NCI-H1930 (cell line): Measurements from ENCODE around the gene ALKAL2.

Experiments used
- DNase-seq, 2 experiments: peaks; one replicate each; lab custom pipeline; 2025; lab: John Stamatoyannopoulos, UW

ALKAL2 gene

GRCh38 chr2:290090-290722 lies 2.3 kb upstream of the ALKAL2 start:
- peak; percentile 28 to 69 for DNase-seq

- no peak for DNase-seq
These were observed 1.6 kb upstream of the ALKAL2 start for GRCh38 chr2:289362-290089.

- no peak for DNase-seq
These were observed 969 bp upstream of the ALKAL2 start for GRCh38 chr2:288758-289361.

- DNase-seq = no peak
These were observed 413 bp downstream of the ALKAL2 start for GRCh38 chr2:287471-287885.

- DNase-seq = no peak
These were observed 1.0 kb downstream of the ALKAL2 start for GRCh38 chr2:286774-287392.

- DNase-seq = no peak
These were observed 1.9 kb downstream of the ALKAL2 start for GRCh38 chr2:286035-286434.

- DNase-seq = no peak
These were observed 2.4 kb downstream of the ALKAL2 start for GRCh38 chr2:285531-285930.

GRCh38 chr2:284896-285492 lies 2.9 kb downstream of the ALKAL2 start:
- DNase-seq = no peak

GRCh38 chr2:283996-284794 lies 3.7 kb downstream of the ALKAL2 start:
- DNase-seq = no peak

GRCh38 chr2:282371-283263 lies 5.3 kb downstream of the ALKAL2 start:
- DNase-seq = no peak

GRCh38 chr2:281381-281780 lies 6.5 kb downstream of the ALKAL2 start:
- DNase-seq = no peak

GRCh38 chr2:280650-281110 lies 7.2 kb downstream of the ALKAL2 start:
- no peak for DNase-seq

- DNase-seq = no peak
These were observed 7.8 kb downstream of the ALKAL2 start for GRCh38 chr2:279956-280649.

GRCh38 chr2:279366-279765 lies 8.5 kb downstream of the ALKAL2 start:
- no peak for DNase-seq

GRCh38 chr2:278927-279320 lies 9.0 kb downstream of the ALKAL2 start:
- no peak for DNase-seq

GRCh38 chr2:278312-278926 lies 9.5 kb downstream of the ALKAL2 start:
- no peak for DNase-seq

GRCh38 chr2:275466-275865 lies 12.4 kb downstream of the ALKAL2 start:
- no peak for DNase-seq

- no peak for DNase-seq
These were observed 13.4 kb downstream of the ALKAL2 start for GRCh38 chr2:274503-274902.

- no peak for DNase-seq
These were observed 14.6 kb downstream of the ALKAL2 start for GRCh38 chr2:273333-273732.
